Endodermal cell (in vitro differentiated cells): Measurements from ENCODE around the gene RARG. TPM values are rescaled to one million over a fixed set of nuclear protein-coding genes. Genes with fewer than 3 reads are reported as not detected.

ENCODE experiments used
- DNase-seq: peaks from one replicate; pipeline ENCODE4 v3.0.0-alpha.2; 2017
- H3K27ac ChIP-seq: 2 replicates; pipeline ENCODE4 v1.5.1; 2013; ENCODE audit warnings: mild to moderate bottlenecking, low read depth, low read length, moderate library complexity
- H3K27me3 ChIP-seq: 2 replicates; pipeline ENCODE4 v1.6.1; 2013; ENCODE audit warnings: mild to moderate bottlenecking, low read length, moderate library complexity; ENCODE audit not compliant: insufficient read depth, control insufficient read depth, poor library complexity, severe bottlenecking
- H3K36me3 ChIP-seq: 2 replicates; pipeline ENCODE4 v1.7.0; 2013; ENCODE audit warnings: mild to moderate bottlenecking, low read length, moderate library complexity; ENCODE audit not compliant: control insufficient read depth, insufficient read depth
- H3K4me1 ChIP-seq: one replicate; pipeline ENCODE4 v1.7.0; 2013; ENCODE audit warnings: low read length; ENCODE audit not compliant: control insufficient read depth, insufficient read depth
- H3K4me3 ChIP-seq: 2 replicates; pipeline ENCODE4 v1.5.1; 2013; ENCODE audit warnings: mild to moderate bottlenecking, low read length, moderate library complexity
- H3K9ac ChIP-seq: 2 replicates; pipeline ENCODE4 v1.6.1; 2013; ENCODE audit warnings: mild to moderate bottlenecking, low read length, moderate library complexity; ENCODE audit not compliant: poor library complexity, severe bottlenecking; ENCODE audit errors: extremely low read depth
- H3K9me3 ChIP-seq: 2 replicates; pipeline ENCODE4 v1.6.1; 2013; ENCODE audit warnings: mild to moderate bottlenecking, low read length, moderate library complexity; ENCODE audit not compliant: control insufficient read depth
- H3K27ac Mint-ChIP-seq: 2 replicates; pipeline ENCODE4 v1.8.0; 2020; ENCODE audit warnings: mixed read lengths
- H3K27me3 Mint-ChIP-seq: 2 replicates; pipeline ENCODE4 v1.8.0; 2021; ENCODE audit warnings: mild to moderate bottlenecking, mixed read lengths; ENCODE audit not compliant: insufficient read depth
- H3K36me3 Mint-ChIP-seq: 2 replicates; pipeline ENCODE4 v1.8.0; 2020; ENCODE audit warnings: low read depth, mixed read lengths
- H3K4me1 Mint-ChIP-seq: 2 replicates; pipeline ENCODE4 v1.8.0; 2020; ENCODE audit warnings: mixed read lengths
- H3K4me3 Mint-ChIP-seq: 2 replicates; pipeline ENCODE4 v1.8.0; 2020; ENCODE audit warnings: mild to moderate bottlenecking, moderate library complexity, mixed read lengths
- H3K9me3 Mint-ChIP-seq: 2 replicates; pipeline ENCODE4 v1.8.0; 2020; ENCODE audit warnings: mild to moderate bottlenecking, mixed read lengths
- CTCF ChIP-seq: fragments of 200-600 bp; sonication (generic); conservative IDR thresholded peaks from 2 replicates; pipeline ENCODE4 v1.5.0; 2021; ENCODE audit warnings: antibody characterized with exemption, mild to moderate bottlenecking
- WGBS, 2 experiments: methylation state at CpG; one replicate each; pipeline versions ENCODE4 v1.1.5 to v1.1.7; 2013; ENCODE audit warnings: missing lambda C conversion rate in 2 of 2, mixed read lengths in 1 of 2; ENCODE audit not compliant: insufficient coverage in 1 of 2, insufficient read length in 1 of 2; 5-methylcytosine and 5-hydroxymethylcytosine counted together
- total RNA-seq, 2 donors: library from RNA; stranded (reverse); fragmentation: NEBNext Ultra II Directional in 1 of 2; extraction: Animal tissue kit (Norgen Biotek cat#: 25700) in 1 of 2; gene quantifications; 2 replicates in 1 of 2; 3 replicates in 1 of 2; pipeline ENCODE4 v1.2.1, GENCODE V29; 2021

RARG gene
- total RNA-seq, 2 donors from 2014 or later = 19.5 to 26.8 TPM

GRCh38 chr12:53227836-53228235 is 4.2 kb downstream of the RARG start:
- H3K27ac ChIP-seq = no peak overlapping the region
- Mint-ChIP-seq H3K4me3 (no peak overlapping the region), H3K9me3 (no peaks in the 10 kb centered on the region), H3K36me3 (peaks cover 4% of the 10 kb centered on the region), H3K27ac (no peak overlapping the region), H3K27me3 (peaks cover 29% of the 10 kb centered on the region), H3K4me1 (peaks cover 50% of the 10 kb centered on the region)
- no peaks in the 10 kb centered on the region for H3K9me3 ChIP-seq
- H3K4me3 ChIP-seq = no peak overlapping the region
- 83 to 100% methylated on average over 1 of the region's 1 CpG for WGBS, 2 experiments
- DNase-seq = no peak
- H3K4me1 ChIP-seq = peaks cover 10% of the 10 kb centered on the region
- H3K9ac ChIP-seq = no peak overlapping the region
- H3K36me3 ChIP-seq = no peaks in the 10 kb centered on the region
- TF ChIP-seq CTCF = no peak
- H3K27me3 ChIP-seq = peaks cover 8% of the 10 kb centered on the region

- H3K4me3 ChIP-seq = no peak overlapping the region
Measured at GRCh38 chr12:53227341-53227740, 4.7 kb downstream of the RARG start.

GRCh38 chr12:53226815-53227214 is 5.2 kb downstream of the RARG start:
- Histone ChIP-seq H3K9ac (no peak overlapping the region), H3K27ac (no peak overlapping the region), H3K9me3 (no peaks in the 10 kb centered on the region), H3K36me3 (no peaks in the 10 kb centered on the region), H3K27me3 (peaks cover 8% of the 10 kb centered on the region), H3K4me1 (peaks cover 11% of the 10 kb centered on the region), H3K4me3 (no peak overlapping the region)
- H3K4me3 Mint-ChIP-seq = no peak overlapping the region
- no peaks in the 10 kb centered on the region for H3K9me3 Mint-ChIP-seq
- H3K4me1 Mint-ChIP-seq = peaks cover 51% of the 10 kb centered on the region
- H3K27me3 Mint-ChIP-seq = peaks cover 31% of the 10 kb centered on the region
- DNase-seq = no peak
- peaks cover 4% of the 10 kb centered on the region for H3K36me3 Mint-ChIP-seq
- TF ChIP-seq CTCF = no peak
- no peak overlapping the region for H3K27ac Mint-ChIP-seq
- 89 to 93% methylated on average over 4 of the region's 4 CpGs for WGBS, 2 experiments

More at GRCh38 chr12:53227341-53227740, 4.7 kb downstream of the RARG start:
- no peak for TF ChIP-seq CTCF
- Mint-ChIP-seq H3K27ac (no peak overlapping the region), H3K9me3 (no peaks in the 10 kb centered on the region), H3K27me3 (peaks cover 31% of the 10 kb centered on the region), H3K4me1 (peaks cover 48% of the 10 kb centered on the region), H3K4me3 (no peak overlapping the region), H3K36me3 (peaks cover 4% of the 10 kb centered on the region)
- H3K36me3 ChIP-seq = no peaks in the 10 kb centered on the region
- H3K27ac ChIP-seq = no peak overlapping the region
- H3K27me3 ChIP-seq = peaks cover 8% of the 10 kb centered on the region
- no peak overlapping the region for H3K9ac ChIP-seq
- H3K9me3 ChIP-seq = no peaks in the 10 kb centered on the region
- DNase-seq = no peak
- 88 to 94% methylated on average over 11 of the region's 11 CpGs for WGBS, 2 experiments
- H3K4me1 ChIP-seq = peaks cover 11% of the 10 kb centered on the region
